HG02623 (cell line): ENCODE data around the gene BHLHE40.

ENCODE experiments used
- ATAC-seq: cut with Tn5 transposase; IDR thresholded peaks from one replicate; pipeline ENCODE4 v1.9.1; 2021; ENCODE audit warnings: moderate library complexity; ENCODE audit not compliant: unreplicated experiment

Gene BHLHE40

GRCh38 chr3:4997946-4998345 lies 18.7 kb downstream of the BHLHE40 start:
- ATAC-seq = no peak

- ATAC-seq = no peak
These were observed 20.4 kb downstream of the BHLHE40 start for GRCh38 chr3:4999531-5000184.

GRCh38 chr3:5001135-5001534 lies 21.9 kb downstream of the BHLHE40 start:
- no peak for ATAC-seq

GRCh38 chr3:5001805-5002173 lies 22.6 kb downstream of the BHLHE40 start:
- no peak for ATAC-seq

GRCh38 chr3:5002174-5002870 lies 23.1 kb downstream of the BHLHE40 start:
- no peak for ATAC-seq

- no peak for ATAC-seq
These were observed 23.6 kb downstream of the BHLHE40 start for GRCh38 chr3:5002871-5003247.

GRCh38 chr3:5004319-5005152 lies 25.3 kb downstream of the BHLHE40 start:
- ATAC-seq = no peak

- ATAC-seq = no peak
These were observed 26.1 kb downstream of the BHLHE40 start for GRCh38 chr3:5005367-5005766.

- ATAC-seq = peak; percentile 75
These were observed 27.5 kb downstream of the BHLHE40 start for GRCh38 chr3:5006755-5007202.

- ATAC-seq = no peak
These were observed 28.6 kb downstream of the BHLHE40 start for GRCh38 chr3:5007873-5008272.

GRCh38 chr3:5009506-5010109 lies 30.4 kb downstream of the BHLHE40 start:
- ATAC-seq = no peak

- ATAC-seq = no peak
These were observed 30.9 kb downstream of the BHLHE40 start for GRCh38 chr3:5010140-5010539.

GRCh38 chr3:5010706-5011554 lies 31.7 kb downstream of the BHLHE40 start:
- ATAC-seq = no peak

- ATAC-seq = peak; percentile 44
These were observed 32.5 kb downstream of the BHLHE40 start for GRCh38 chr3:5011555-5012256.

- no peak for ATAC-seq
These were observed 33.1 kb downstream of the BHLHE40 start for GRCh38 chr3:5012367-5012766.

- ATAC-seq = no peak
These were observed 34.0 kb downstream of the BHLHE40 start for GRCh38 chr3:5013021-5013906.

GRCh38 chr3:5014391-5014790 lies 35.2 kb downstream of the BHLHE40 start:
- ATAC-seq = no peak

- ATAC-seq = no peak
These were observed 35.8 kb downstream of the BHLHE40 start for GRCh38 chr3:5015056-5015455.
